Neural cell (in vitro differentiated cells): ENCODE measurements around the gene NPAS3.

Experiments
- CTCF ChIP-seq: fragments of 450-650 bp; IDR thresholded peaks from 2 replicates; pipeline ENCODE4 v1.5.1; 2014; ENCODE audit warnings: antibody characterized with exemption, mild to moderate bottlenecking, moderate library complexity; ENCODE audit not compliant: poor library complexity, severe bottlenecking
- TAF1 ChIP-seq: IDR thresholded peaks from 2 replicates; pipeline ENCODE4 v1.6.1; 2012; ENCODE audit warnings: low read depth

- TF ChIP-seq CTCF (no peak), TAF1 (no peak)
Observed at GRCh38 chr14:33493990-33494389, 555.3 kb downstream of the NPAS3 start.
